Dedifferentiated amniotic fluid mesenchymal stem cell (primary cell): ENCODE results near the gene UBA1.

Source experiments
- DNase-seq: peaks from one replicate; pipeline ENCODE4 v3.0.0-alpha.2; 2016; ENCODE audit errors: extremely low spot score

UBA1 gene

GRCh38 chrX:47189906-47190305 is 3.7 kb upstream of the UBA1 start:
- DNase-seq, result no peak

GRCh38 chrX:47190445-47191269 is 3.0 kb upstream of the UBA1 start:
- peak; percentile 78 for DNase-seq

- DNase-seq, result no peak
These were observed 2.3 kb upstream of the UBA1 start for GRCh38 chrX:47191331-47191730.

- no peak for DNase-seq
These were observed 1.7 kb upstream of the UBA1 start for GRCh38 chrX:47191806-47192401.

- DNase-seq, result no peak
These were observed 662 bp downstream of the UBA1 start for GRCh38 chrX:47194194-47194787.

GRCh38 chrX:47196098-47196497 is 2.5 kb downstream of the UBA1 start:
- no peak for DNase-seq

GRCh38 chrX:47197526-47197925 is 3.9 kb downstream of the UBA1 start:
- DNase-seq, result no peak

- DNase-seq, result no peak
These were observed 4.5 kb downstream of the UBA1 start for GRCh38 chrX:47198026-47198686.

GRCh38 chrX:47198687-47199080 is 5.1 kb downstream of the UBA1 start:
- DNase-seq, result no peak

GRCh38 chrX:47199286-47199685 is 5.7 kb downstream of the UBA1 start:
- no peak for DNase-seq

GRCh38 chrX:47200385-47201150 is 6.9 kb downstream of the UBA1 start:
- DNase-seq, result peak; percentile 62

- no peak for DNase-seq
These were observed 7.8 kb downstream of the UBA1 start for GRCh38 chrX:47201345-47201944.

- DNase-seq, result no peak
These were observed 8.7 kb downstream of the UBA1 start for GRCh38 chrX:47202316-47202715.

- DNase-seq, result no peak
These were observed 9.2 kb downstream of the UBA1 start for GRCh38 chrX:47202877-47203276.

GRCh38 chrX:47204970-47205369 is 11.3 kb downstream of the UBA1 start:
- DNase-seq, result no peak

- no peak for DNase-seq
These were observed 12.7 kb downstream of the UBA1 start for GRCh38 chrX:47206316-47206715.

GRCh38 chrX:47208108-47208507 is 14.5 kb downstream of the UBA1 start:
- no peak for DNase-seq

- DNase-seq, result no peak
These were observed 16.0 kb downstream of the UBA1 start for GRCh38 chrX:47209508-47210238.

GRCh38 chrX:47210661-47211425 is 17.2 kb downstream of the UBA1 start:
- DNase-seq, result no peak
